H1 (cell line): ENCODE results near the gene RASA4B. TPM values are rescaled to one million over a fixed set of nuclear protein-coding genes. Genes with fewer than 3 reads are reported as not detected.
"Not testable (repeated sequence)": the region's sequence is repeated elsewhere in the genome, so short reads cannot be mapped to it uniquely, and the experiment has no call there.

Source experiments
- CTCF ChIA-PET: fragments of 300-600 bp; sonication (Branson Sonifier 250); formaldehyde crosslinking; loops from one replicate; lab custom pipeline; 2021; ENCODE audit not compliant: partially characterized antibody; lab: Charles Lee
- POLR2A ChIA-PET: fragments of 300-600 bp; sonication (Branson Sonifier 250); formaldehyde crosslinking; loops from one replicate; lab custom pipeline; 2021; ENCODE audit warnings: inconsistent platforms; ENCODE audit not compliant: partially characterized antibody; lab: Charles Lee
- DNase-seq, 2 experiments: peaks; one replicate each; pipeline versions ENCODE4 v3.0.0 to v3.0.0-alpha.2; 2010 to 2022; ENCODE audit warnings: low spot score in 2 of 2, low read depth in 1 of 2, mixed read lengths in 1 of 2
- FAIRE-seq: peaks from 2 replicates; lab custom pipeline; 2011; peaks lifted over from hg19 to GRCh38; lab: Jason Lieb, UNC
- H2AFZ ChIP-seq: 2 replicates; pipeline ENCODE4 v1.8.1; 2012; ENCODE audit warnings: low read length, inconsistent platforms
- H2AK5ac ChIP-seq: 2 replicates; pipeline ENCODE4 v1.6.1; 2013; ENCODE audit warnings: low read depth, low read length
- H2BK120ac ChIP-seq: replicated peaks from 2 replicates; pipeline ENCODE3; 2013; ENCODE audit warnings: low read depth, low read length, inconsistent platforms
- H2BK12ac ChIP-seq: 2 replicates; pipeline ENCODE4 v1.6.1; 2013; ENCODE audit warnings: low read depth, low read length
- H2BK15ac ChIP-seq: 2 replicates; pipeline ENCODE4 v1.6.1; 2013; ENCODE audit warnings: low read length
- H2BK20ac ChIP-seq: 2 replicates; pipeline ENCODE4 v1.6.1; 2013; ENCODE audit warnings: low read length
- H2BK5ac ChIP-seq: 2 replicates; pipeline ENCODE4 v1.6.1; 2013; ENCODE audit warnings: low read depth, low read length
- H3K14ac ChIP-seq: 2 replicates; pipeline ENCODE4 v1.6.1; 2013; ENCODE audit warnings: inconsistent platforms; ENCODE audit not compliant: insufficient read length
- H3K18ac ChIP-seq: 2 replicates; pipeline ENCODE4 v1.6.1; 2013; ENCODE audit warnings: low read length; ENCODE audit errors: extremely low read depth
- H3K23ac ChIP-seq: 2 replicates; pipeline ENCODE4 v1.6.1; 2013; ENCODE audit warnings: inconsistent platforms; ENCODE audit not compliant: insufficient read length
- H3K23me2 ChIP-seq: 2 replicates; pipeline ENCODE4 v1.6.1; 2013; ENCODE audit warnings: low read depth, low read length
- H3K27ac ChIP-seq: 2 replicates; pipeline ENCODE4 v1.6.1; 2011; ENCODE audit warnings: low read depth, low read length, inconsistent platforms
- H3K27me3 ChIP-seq, 4 experiments: replicated peaks in 1 of 4; 1 replicate in 1 of 4; 2 replicates in 3 of 4; pipeline versions ENCODE4 v1.6.1 to v1.8.1; 2011 to 2013; ENCODE audit warnings: low read length in 3 of 4, mild to moderate bottlenecking in 3 of 4, inconsistent platforms in 2 of 4, mixed read lengths in 2 of 4, moderate library complexity in 1 of 4; ENCODE audit not compliant: control insufficient read depth in 3 of 4, insufficient read depth in 3 of 4; ENCODE audit errors: extremely low read depth in 1 of 4
- H3K36me3 ChIP-seq, 4 experiments: 2 replicates each; pipeline versions ENCODE4 v1.6.1 to v1.8.1; 2011 to 2013; ENCODE audit warnings: mild to moderate bottlenecking in 4 of 4, low read length in 3 of 4, moderate library complexity in 2 of 4, control low read depth in 1 of 4, inconsistent platforms in 1 of 4; ENCODE audit not compliant: insufficient read depth in 4 of 4, control insufficient read depth in 2 of 4
- H3K4ac ChIP-seq: replicated peaks from 2 replicates; pipeline ENCODE3; 2013; ENCODE audit warnings: low read length, low read depth, mixed read lengths, inconsistent platforms; ENCODE audit not compliant: insufficient read length
- H3K4me1 ChIP-seq, 4 experiments: replicated peaks in 1 of 4; 1 replicate in 1 of 4; 2 replicates in 3 of 4; pipeline versions ENCODE4 v1.6.1 to v1.8.1; 2011 to 2013; ENCODE audit warnings: low read length in 3 of 4, inconsistent platforms in 2 of 4, mixed read lengths in 1 of 4; ENCODE audit not compliant: insufficient read depth in 4 of 4, control insufficient read depth in 3 of 4
- H3K4me2 ChIP-seq, 2 experiments: 2 replicates each; pipeline versions ENCODE4 v1.6.1 to v1.8.1; 2011 to 2013; ENCODE audit warnings: low read depth in 2 of 2, low read length in 2 of 2, control low read depth in 1 of 2, inconsistent platforms in 1 of 2, mild to moderate bottlenecking in 1 of 2; ENCODE audit not compliant: insufficient read depth in 1 of 2
- H3K4me3 ChIP-seq, 4 experiments: fragments of 200-600, 300-600 bp in 1 of 4; sonication (generic), shearing (Covaris generic), sonication (Bioruptor Twin) in 1 of 4; 2 replicates each; pipeline versions ENCODE4 v1.5.1 to v1.8.1; 2011 to 2016; ENCODE audit warnings: low read length in 4 of 4, low read depth in 3 of 4, control low read depth in 2 of 4, inconsistent platforms in 2 of 4, mild to moderate bottlenecking in 2 of 4, mixed read lengths in 1 of 4, moderate library complexity in 1 of 4; ENCODE audit not compliant: insufficient read depth in 2 of 4; ENCODE audit errors: extremely low read depth in 1 of 4
- H3K56ac ChIP-seq: replicated peaks from 2 replicates; pipeline ENCODE3; 2013; ENCODE audit warnings: low read depth, mild to moderate bottlenecking, mixed read lengths, low read length, inconsistent platforms; ENCODE audit not compliant: insufficient read length
- H3K79me1 ChIP-seq: 2 replicates; pipeline ENCODE4 v1.6.1; 2013; ENCODE audit warnings: low read depth, low read length, control low read depth
- H3K79me2 ChIP-seq, 2 experiments: 2 replicates each; pipeline versions ENCODE4 v1.6.1 to v1.8.1; 2012 to 2013; ENCODE audit warnings: low read length in 2 of 2, mild to moderate bottlenecking in 2 of 2, inconsistent platforms in 1 of 2; ENCODE audit not compliant: insufficient read depth in 2 of 2, control insufficient read depth in 1 of 2
- H3K9ac ChIP-seq, 4 experiments: replicated peaks in 1 of 4; 1 replicate in 1 of 4; 2 replicates in 3 of 4; pipeline versions ENCODE4 v1.6.1 to v1.8.1; 2011 to 2013; ENCODE audit warnings: low read depth in 3 of 4, low read length in 3 of 4, control low read depth in 2 of 4, mild to moderate bottlenecking in 2 of 4, moderate library complexity in 2 of 4, inconsistent platforms in 1 of 4; ENCODE audit errors: extremely low read depth in 1 of 4
- H3K9me3 ChIP-seq, 2 experiments: 2 replicates each; pipeline versions ENCODE4 v1.6.1 to v1.8.1; 2012 to 2013; ENCODE audit warnings: mild to moderate bottlenecking in 2 of 2, moderate library complexity in 2 of 2, control low read depth in 1 of 2, inconsistent platforms in 1 of 2, low read depth in 1 of 2, low read length in 1 of 2, mixed read lengths in 1 of 2; ENCODE audit not compliant: insufficient read depth in 2 of 2
- H4K20me1 ChIP-seq, 2 experiments: replicated peaks in 1 of 2; 2 replicates each; pipeline versions ENCODE3 to v1.8.1; 2011 to 2013; ENCODE audit warnings: inconsistent platforms in 2 of 2, low read length in 2 of 2, mild to moderate bottlenecking in 1 of 2; ENCODE audit not compliant: insufficient read depth in 2 of 2, control insufficient read depth in 1 of 2
- H4K5ac ChIP-seq: 2 replicates; pipeline ENCODE4 v1.6.1; 2013; ENCODE audit warnings: low read length, low read depth, mixed read lengths, inconsistent platforms; ENCODE audit not compliant: insufficient read length
- H4K8ac ChIP-seq: 2 replicates; pipeline ENCODE4 v1.8.0; 2013; ENCODE audit warnings: mild to moderate bottlenecking, moderate library complexity, low read length, inconsistent platforms; ENCODE audit not compliant: insufficient read depth; ENCODE audit errors: extremely low read depth
- H4K91ac ChIP-seq: replicated peaks from 2 replicates; pipeline ENCODE3; 2013; ENCODE audit warnings: low read length, mixed read lengths, inconsistent platforms; ENCODE audit not compliant: insufficient read length
- CTCF ChIP-seq, 3 experiments: IDR thresholded peaks; 1 replicate in 2 of 3; 2 replicates in 1 of 3; pipeline versions ENCODE4 v1.5.1 to v1.6.1; 2011; ENCODE audit warnings: low read length in 3 of 3, mild to moderate bottlenecking in 3 of 3, inconsistent platforms in 2 of 3, low read depth in 1 of 3, moderate library complexity in 1 of 3; ENCODE audit not compliant: insufficient read depth in 1 of 3; ENCODE audit errors: control extremely low read depth in 1 of 3
- RAD21 ChIP-seq, 2 experiments: IDR thresholded peaks in 1 of 2; conservative IDR thresholded peaks in 1 of 2; 2 replicates each; pipeline ENCODE4 v1.6.1; 2011; ENCODE audit warnings: low read depth in 2 of 2, low read length in 2 of 2, improper control_type of control experiment in 1 of 2, inconsistent platforms in 1 of 2, mild to moderate bottlenecking in 1 of 2, moderate library complexity in 1 of 2
- WGBS, 2 experiments: shearing (Covaris generic) in 1 of 2; methylation state at CpG; one replicate each; pipeline versions ENCODE4 v1.1.6 to v1.1.7; 2013 to 2015; ENCODE audit warnings: low lambda C conversion rate in 2 of 2, mixed read lengths in 2 of 2, inconsistent platforms in 1 of 2, low coverage in 1 of 2, missing lambda C conversion rate in 1 of 2; ENCODE audit not compliant: insufficient replicate concordance in 2 of 2, insufficient coverage in 1 of 2, insufficient read length in 1 of 2; ENCODE audit errors: extremely low coverage in 1 of 2, missing lambda C conversion rate in 1 of 2; 5-methylcytosine and 5-hydroxymethylcytosine counted together
- polyA plus RNA-seq, 7 experiments: library from polyadenylated mRNA; depleted of rRNA in 3 of 7; stranded (reverse) in 5 of 7; unstranded in 2 of 7; fragments of >200 nt in 5 of 7; fragments of 200-250 nt in 2 of 7; gene quantifications; 1 replicate in 5 of 7; 2 replicates in 1 of 7; 4 replicates in 1 of 7; pipeline versions ENCODE4 v1.2.1 to v1.2.3, GENCODE V29; 2011 to 2013; ENCODE audit warnings: missing spikeins in 2 of 7, mixed read lengths in 2 of 7
- total RNA-seq: library from RNA; stranded (reverse); fragmentation: NEBNext Ultra II Directional; extraction: Animal tissue kit (Norgen Biotek cat#: 25700); gene quantifications from 2 replicates; pipeline ENCODE4 v1.2.1, GENCODE V29; 2021

RASA4B gene
- total and polyA plus RNA-seq, 2 of the 8 experiments (the other 6 are each of a cell fraction or from before 2014, with no cell fraction given), result 3.4 to 6.7 TPM

DNA sequence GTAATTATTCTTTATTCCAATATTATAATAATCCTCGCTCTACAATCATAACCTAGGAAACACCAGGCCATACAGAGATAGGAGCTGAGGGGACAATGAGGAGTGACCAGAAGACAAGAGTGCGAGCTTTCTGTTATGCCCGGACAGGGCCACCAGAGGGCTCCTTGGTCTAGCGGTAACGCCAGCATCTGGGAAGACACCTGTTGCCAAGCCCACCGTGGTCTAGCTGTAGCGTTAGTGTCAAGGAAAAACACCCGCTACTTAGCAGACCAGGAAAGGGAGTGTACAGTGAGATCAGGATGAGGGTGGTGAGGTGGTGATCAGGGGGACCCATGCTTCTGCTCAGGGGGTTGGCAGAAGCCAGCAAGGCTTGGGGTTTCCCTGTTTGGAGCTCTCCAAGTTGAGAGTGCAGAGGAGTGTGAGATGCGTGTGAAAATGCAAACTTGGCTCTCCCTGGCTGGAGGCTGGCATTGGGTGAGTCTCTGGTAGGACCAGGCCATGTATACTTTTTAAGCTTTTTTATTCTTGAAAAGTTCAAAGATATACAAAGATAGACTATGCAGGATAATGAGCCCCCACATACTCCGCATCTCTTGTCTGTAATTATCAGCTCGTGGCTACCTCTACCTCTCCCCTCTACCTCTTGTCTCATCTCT lies 37.5 kb downstream of the RASA4B start:
- CTCF ChIA-PET, result interaction anchor here (0.7 kb wide), 1 partner anchor 9 kb away, joined by 3 read pairs; no protein-coding TSS in a partner anchor

More for the DNA sequence above, 37.5 kb downstream of the RASA4B start:
- H3K27me3 ChIP-seq, H2BK12ac ChIP-seq, H3K4ac ChIP-seq, H2BK15ac ChIP-seq, H2BK20ac ChIP-seq, H3K23ac ChIP-seq, H2AFZ ChIP-seq, FAIRE-seq, H3K36me3 ChIP-seq, H2AK5ac ChIP-seq, H4K5ac ChIP-seq, H3K4me2 ChIP-seq, H4K8ac ChIP-seq, H3K27ac ChIP-seq, H3K79me2 ChIP-seq, H3K79me1 ChIP-seq, H3K14ac ChIP-seq, H3K4me3 ChIP-seq, H3K9me3 ChIP-seq, POLR2A ChIA-PET, H4K20me1 ChIP-seq, H3K23me2 ChIP-seq, H3K4me1 ChIP-seq, H2BK120ac ChIP-seq, H3K9ac ChIP-seq, H3K56ac ChIP-seq, H2BK5ac ChIP-seq, H4K91ac ChIP-seq, H3K18ac ChIP-seq: not testable (repeated sequence)
- peak in 1 of 2 experiments; percentile 78 for DNase-seq
- WGBS, 2 experiments, result 3% methylated on average over 8 of the region's 11 CpGs; no CpG with 5 or more reads in 1 of the 2 experiments
- TF ChIP-seq CTCF (IDR thresholded peaks at IDR 0.05; ENCODE audit: control extremely low read depth in 1 of 3, insufficient read depth in 1 of 3, low read depth in 1 of 3, low read length in 3 of 3) (peak in 2 of 3 experiments; percentile 18 to 22; a peak in 3 of 4 replicates), RAD21 (IDR thresholded peaks at IDR 0.05 in 1 of 2, conservative IDR thresholded peaks at IDR 0.05 in 1 of 2; ENCODE audit: low read depth in 2 of 2, low read length in 2 of 2) (peak; percentile 14 to 36; a peak in 2 of 4 replicates)
